Erythroblast (primary cell): Measurements from ENCODE around the gene S100A8.

Experiments
- DNase-seq, 2 experiments: peaks; one replicate each; lab custom pipeline; 2025; lab: John Stamatoyannopoulos, UW
- GATA1 ChIP-seq: IDR thresholded peaks from 2 replicates; pipeline ENCODE4 v1.6.1; 2011; ENCODE audit warnings: low read depth, mild to moderate bottlenecking, control low read depth, low read length, moderate library complexity
- POLR2A ChIP-seq: IDR thresholded peaks from 2 replicates; pipeline ENCODE4 v1.6.1; 2011; ENCODE audit warnings: mild to moderate bottlenecking, low read length

Gene S100A8

GRCh38 chr1:153403421-153404085 lies 12.7 kb upstream of the S100A8 start:
- no peak for DNase-seq
- no peak for TF ChIP-seq GATA1
- TF ChIP-seq POLR2A: no peak

- no peak for DNase-seq
- TF ChIP-seq POLR2A: no peak
- no peak for TF ChIP-seq GATA1
Measured at GRCh38 chr1:153402226-153402625, 11.4 kb upstream of the S100A8 start.

GRCh38 chr1:153401461-153401860 lies 10.6 kb upstream of the S100A8 start:
- no peak for TF ChIP-seq GATA1
- no peak for DNase-seq

- no peak for TF ChIP-seq POLR2A
- TF ChIP-seq GATA1: no peak
- DNase-seq: peak; percentile 8 to 14
Measured at GRCh38 chr1:153400244-153400643, 9.4 kb upstream of the S100A8 start.

GRCh38 chr1:153399401-153400055 lies 8.7 kb upstream of the S100A8 start:
- TF ChIP-seq POLR2A (no peak), GATA1 (no peak)

GRCh38 chr1:153397924-153398651 lies 7.2 kb upstream of the S100A8 start:
- no peak for DNase-seq
- TF ChIP-seq GATA1 (no peak), POLR2A (no peak)

More at GRCh38 chr1:153399401-153400055, 8.7 kb upstream of the S100A8 start:
- DNase-seq: no peak

GRCh38 chr1:153397051-153397923 lies 6.4 kb upstream of the S100A8 start:
- DNase-seq: no peak
- no peak for TF ChIP-seq GATA1
- no peak for TF ChIP-seq POLR2A

GRCh38 chr1:153396461-153396860 lies 5.6 kb upstream of the S100A8 start:
- TF ChIP-seq GATA1 (no peak), POLR2A (no peak)
- DNase-seq: no peak

GRCh38 chr1:153395776-153396175 lies 4.9 kb upstream of the S100A8 start:
- no peak for TF ChIP-seq POLR2A
- TF ChIP-seq GATA1: no peak
- no peak for DNase-seq

GRCh38 chr1:153395136-153395685 lies 4.3 kb upstream of the S100A8 start:
- no peak for DNase-seq
- TF ChIP-seq GATA1: no peak
- no peak for TF ChIP-seq POLR2A

- no peak for TF ChIP-seq POLR2A
- no peak for TF ChIP-seq GATA1
- no peak for DNase-seq
Measured at GRCh38 chr1:153394391-153394790, 3.5 kb upstream of the S100A8 start.

- DNase-seq: no peak
- TF ChIP-seq POLR2A: no peak
- TF ChIP-seq GATA1: no peak
Measured at GRCh38 chr1:153393926-153394325, 3.1 kb upstream of the S100A8 start.

GRCh38 chr1:153392822-153393221 lies 1.9 kb upstream of the S100A8 start:
- no peak for TF ChIP-seq POLR2A
- no peak for TF ChIP-seq GATA1
- no peak for DNase-seq
